GM18519 (cell line): ENCODE results near the gene DIPK1B.

Experiments used
- ATAC-seq: cut with Tn5 transposase; IDR thresholded peaks from one replicate; pipeline ENCODE4 v1.9.1; 2021; ENCODE audit warnings: mild to moderate bottlenecking, moderate library complexity; ENCODE audit not compliant: unreplicated experiment, low FRiP score

The DIPK1B gene

GRCh38 chr9:136685790-136686533 lies 26.4 kb upstream of the DIPK1B start:
- ATAC-seq: no peak

GRCh38 chr9:136686534-136686793 lies 25.9 kb upstream of the DIPK1B start:
- no peak for ATAC-seq

GRCh38 chr9:136686794-136687711 lies 25.3 kb upstream of the DIPK1B start, which contains the start of gene AGPAT2:
Gene AGPAT2 (minus strand): TSS chr9:136687457. CDS start chr9:136687357, 100 bp downstream.
- ATAC-seq: no peak

- no peak for ATAC-seq
Observed at GRCh38 chr9:136687721-136688223, 24.6 kb upstream of the DIPK1B start.

- no peak for ATAC-seq
Observed at GRCh38 chr9:136688274-136689107, 23.9 kb upstream of the DIPK1B start.

- no peak for ATAC-seq
Observed at GRCh38 chr9:136689108-136689460, 23.3 kb upstream of the DIPK1B start.

- no peak for ATAC-seq
Observed at GRCh38 chr9:136690104-136690805, 22.1 kb upstream of the DIPK1B start.

GRCh38 chr9:136690806-136691261 lies 21.5 kb upstream of the DIPK1B start:
- ATAC-seq: no peak

- ATAC-seq: no peak
Observed at GRCh38 chr9:136691316-136692184, 20.8 kb upstream of the DIPK1B start.

GRCh38 chr9:136692185-136693134 lies 19.9 kb upstream of the DIPK1B start:
- ATAC-seq: no peak

- no peak for ATAC-seq
Observed at GRCh38 chr9:136693135-136693489, 19.3 kb upstream of the DIPK1B start.

GRCh38 chr9:136693490-136694162 lies 18.7 kb upstream of the DIPK1B start:
- no peak for ATAC-seq

- no peak for ATAC-seq
Observed at GRCh38 chr9:136694163-136694871, 18.1 kb upstream of the DIPK1B start.

- ATAC-seq: no peak
Observed at GRCh38 chr9:136694872-136695247, 17.5 kb upstream of the DIPK1B start.

- no peak for ATAC-seq
Observed at GRCh38 chr9:136695435-136695895, 16.9 kb upstream of the DIPK1B start.

- no peak for ATAC-seq
Observed at GRCh38 chr9:136695955-136696354, 16.4 kb upstream of the DIPK1B start.

- ATAC-seq: no peak
Observed at GRCh38 chr9:136696502-136696901, 15.9 kb upstream of the DIPK1B start.
